ENCODE data around the gene FOSL1.

DNA sequence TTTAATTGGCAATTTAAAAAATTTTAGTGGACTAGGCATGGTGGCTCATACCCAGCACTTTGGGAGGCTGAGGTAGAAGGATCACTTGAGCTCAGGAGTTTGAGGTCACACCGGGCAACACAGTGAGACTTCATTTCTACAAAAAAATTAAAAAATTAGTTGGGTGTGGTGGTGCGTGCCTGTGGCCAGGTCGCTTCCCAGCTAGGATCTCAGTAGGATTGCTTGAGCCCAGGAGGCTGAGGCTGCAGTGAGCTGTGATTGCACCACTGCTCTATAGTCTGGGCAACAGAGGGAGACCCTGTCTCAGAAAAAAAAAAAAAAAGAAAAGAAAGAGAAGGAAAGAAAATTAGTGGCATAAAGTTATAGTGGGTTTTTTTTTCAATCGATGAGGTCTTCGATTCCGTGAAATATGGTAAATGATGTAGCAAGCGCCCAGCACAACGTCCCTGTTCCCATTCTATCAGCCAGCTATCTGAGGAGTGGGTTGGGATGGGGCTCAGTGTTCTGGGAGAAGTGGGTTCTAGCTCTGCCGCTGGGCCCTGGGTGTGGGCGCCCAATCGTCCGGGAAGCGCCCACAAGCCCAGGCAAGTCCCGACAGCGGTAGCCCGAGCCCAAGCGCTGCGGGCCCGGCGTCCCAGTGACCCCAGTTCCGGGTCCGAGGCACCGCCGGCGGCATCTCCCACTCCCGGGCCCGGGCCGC, 1.4 kb downstream of the FOSL1 start:
- TF ChIP-seq, protein P1, sequence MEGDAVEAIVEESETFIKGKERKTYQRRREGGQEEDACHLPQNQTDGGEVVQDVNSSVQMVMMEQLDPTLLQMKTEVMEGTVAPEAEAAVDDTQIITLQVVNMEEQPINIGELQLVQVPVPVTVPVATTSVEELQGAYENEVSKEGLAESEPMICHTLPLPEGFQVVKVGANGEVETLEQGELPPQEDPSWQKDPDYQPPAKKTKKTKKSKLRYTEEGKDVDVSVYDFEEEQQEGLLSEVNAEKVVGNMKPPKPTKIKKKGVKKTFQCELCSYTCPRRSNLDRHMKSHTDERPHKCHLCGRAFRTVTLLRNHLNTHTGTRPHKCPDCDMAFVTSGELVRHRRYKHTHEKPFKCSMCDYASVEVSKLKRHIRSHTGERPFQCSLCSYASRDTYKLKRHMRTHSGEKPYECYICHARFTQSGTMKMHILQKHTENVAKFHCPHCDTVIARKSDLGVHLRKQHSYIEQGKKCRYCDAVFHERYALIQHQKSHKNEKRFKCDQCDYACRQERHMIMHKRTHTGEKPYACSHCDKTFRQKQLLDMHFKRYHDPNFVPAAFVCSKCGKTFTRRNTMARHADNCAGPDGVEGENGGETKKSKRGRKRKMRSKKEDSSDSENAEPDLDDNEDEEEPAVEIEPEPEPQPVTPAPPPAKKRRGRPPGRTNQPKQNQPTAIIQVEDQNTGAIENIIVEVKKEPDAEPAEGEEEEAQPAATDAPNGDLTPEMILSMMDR (IDR thresholded peaks at IDR 0.05) = no peak
- TF ChIP-seq POLR2A (IDR thresholded peaks at IDR 0.05) = no peak

All from tibial nerve (tissue), 3 donors.